HEK293 (cell line): Measurements from ENCODE around the gene TBXA2R.
A peak's percentile ranks its signal among the peaks of the same experiment; 100 is the strongest.

Experiments
- ATF2 ChIP-seq: fragments of 450-650 bp; formaldehyde crosslinking; IDR thresholded peaks from 2 replicates; pipeline ENCODE4 v1.5.1; 2016; ENCODE audit warnings: missing biosample characterization, missing genetic modification characterization, low read depth
- GFI1B ChIP-seq: fragments of 450-650 bp; formaldehyde crosslinking; IDR thresholded peaks from 2 replicates; pipeline ENCODE4 v1.5.1; 2016; ENCODE audit warnings: missing biosample characterization, missing genetic modification characterization
- GLI4 ChIP-seq: fragments of 450-650 bp; formaldehyde crosslinking; IDR thresholded peaks from 2 replicates; pipeline ENCODE4 v1.5.1; 2016; ENCODE audit warnings: missing biosample characterization, missing genetic modification characterization
- HIC1 ChIP-seq: fragments of 450-650 bp; formaldehyde crosslinking; IDR thresholded peaks from 2 replicates; pipeline ENCODE4 v1.5.1; 2016; ENCODE audit warnings: missing biosample characterization, missing genetic modification characterization
- HOXA7 ChIP-seq: sonication (generic); formaldehyde crosslinking; IDR thresholded peaks from 2 replicates; pipeline ENCODE4 v1.8.1; 2022; ENCODE audit warnings: missing genetic modification reagents, borderline replicate concordance
- KLF1 ChIP-seq: fragments of 450-650 bp; formaldehyde crosslinking; IDR thresholded peaks from 2 replicates; pipeline ENCODE4 v1.5.1; 2016; ENCODE audit warnings: missing biosample characterization, missing genetic modification characterization
- KLF16 ChIP-seq: fragments of 450-650 bp; formaldehyde crosslinking; IDR thresholded peaks from 2 replicates; pipeline ENCODE4 v1.5.1; 2017; ENCODE audit warnings: missing biosample characterization, missing genetic modification characterization
- TRIM28 ChIP-seq: IDR thresholded peaks from 2 replicates; pipeline ENCODE4 v1.6.1; 2011; ENCODE audit warnings: low read length, control low read depth, borderline replicate concordance
- WT1 ChIP-seq: fragments of 450-650 bp; formaldehyde crosslinking; IDR thresholded peaks from 2 replicates; pipeline ENCODE4 v1.5.1; 2016; ENCODE audit warnings: missing biosample characterization, missing genetic modification characterization
- ZBTB1 ChIP-seq: fragments of 450-650 bp; formaldehyde crosslinking; IDR thresholded peaks from 2 replicates; pipeline ENCODE4 v1.5.1; 2016; ENCODE audit warnings: missing biosample characterization, missing genetic modification characterization
- ZFHX2 ChIP-seq: fragments of 450-650 bp; formaldehyde crosslinking; conservative IDR thresholded peaks from 2 replicates; pipeline ENCODE4 v1.5.1; 2016; ENCODE audit warnings: missing biosample characterization, missing genetic modification characterization
- ZFP3 ChIP-seq: fragments of 450-650 bp; formaldehyde crosslinking; IDR thresholded peaks from 2 replicates; pipeline ENCODE4 v1.5.1; 2016; ENCODE audit warnings: low read depth, missing biosample characterization, missing genetic modification characterization
- ZFP37 ChIP-seq: fragments of 450-650 bp; formaldehyde crosslinking; IDR thresholded peaks from 2 replicates; pipeline ENCODE4 v1.5.1; 2016; ENCODE audit warnings: missing biosample characterization, missing genetic modification characterization
- ZNF112 ChIP-seq: fragments of 450-650 bp; formaldehyde crosslinking; IDR thresholded peaks from 2 replicates; pipeline ENCODE4 v1.5.0; 2017; ENCODE audit warnings: missing biosample characterization, missing genetic modification characterization
- ZNF121 ChIP-seq: fragments of 450-650 bp; formaldehyde crosslinking; IDR thresholded peaks from 2 replicates; pipeline ENCODE4 v1.5.1; 2016; ENCODE audit warnings: missing biosample characterization, missing genetic modification characterization
- ZNF148 ChIP-seq: fragments of 450-650 bp; formaldehyde crosslinking; IDR thresholded peaks from 2 replicates; pipeline ENCODE4 v1.5.0; 2017; ENCODE audit warnings: missing biosample characterization, missing genetic modification characterization, borderline replicate concordance
- ZNF169 ChIP-seq: fragments of 450-650 bp; formaldehyde crosslinking; IDR thresholded peaks from 2 replicates; pipeline ENCODE4 v1.5.1; 2016; ENCODE audit warnings: missing biosample characterization, missing genetic modification characterization
- ZNF175 ChIP-seq: fragments of 450-650 bp; formaldehyde crosslinking; IDR thresholded peaks from 2 replicates; pipeline ENCODE4 v1.5.1; 2016; ENCODE audit warnings: missing biosample characterization, missing genetic modification characterization
- ZNF202 ChIP-seq: fragments of 450-650 bp; formaldehyde crosslinking; IDR thresholded peaks from 2 replicates; pipeline ENCODE4 v1.5.1; 2016; ENCODE audit warnings: missing biosample characterization, missing genetic modification characterization, borderline replicate concordance
- ZNF280C ChIP-seq: fragments of 450-650 bp; formaldehyde crosslinking; IDR thresholded peaks from 2 replicates; pipeline ENCODE4 v1.5.1; 2016; ENCODE audit warnings: missing biosample characterization, missing genetic modification characterization
- ZNF335 ChIP-seq: fragments of 450-650 bp; formaldehyde crosslinking; conservative IDR thresholded peaks from 2 replicates; pipeline ENCODE4 v1.5.1; 2016; ENCODE audit warnings: missing biosample characterization, missing genetic modification characterization
- ZNF350 ChIP-seq: fragments of 450-650 bp; formaldehyde crosslinking; IDR thresholded peaks from 2 replicates; pipeline ENCODE4 v1.5.0; 2017; ENCODE audit warnings: missing biosample characterization, mild to moderate bottlenecking, missing genetic modification characterization
- ZNF354C ChIP-seq: fragments of 450-650 bp; formaldehyde crosslinking; IDR thresholded peaks from 2 replicates; pipeline ENCODE4 v1.5.1; 2016; ENCODE audit warnings: missing biosample characterization, missing genetic modification characterization, low read depth, borderline replicate concordance
- ZNF433 ChIP-seq: fragments of 450-650 bp; formaldehyde crosslinking; IDR thresholded peaks from 2 replicates; pipeline ENCODE4 v1.5.1; 2016; ENCODE audit warnings: missing biosample characterization, missing genetic modification characterization, low read depth
- ZNF660 ChIP-seq: fragments of 450-650 bp; IDR thresholded peaks from 2 replicates; pipeline ENCODE4 v1.5.1; 2018; ENCODE audit warnings: missing biosample characterization, mild to moderate bottlenecking, missing genetic modification characterization
- ZNF791 ChIP-seq: fragments of 450-650 bp; formaldehyde crosslinking; IDR thresholded peaks from 2 replicates; pipeline ENCODE4 v1.5.1; 2016; ENCODE audit warnings: missing biosample characterization, missing genetic modification characterization
- ZSCAN16 ChIP-seq: fragments of 450-650 bp; formaldehyde crosslinking; IDR thresholded peaks from 2 replicates; pipeline ENCODE4 v1.5.1; 2016; ENCODE audit warnings: missing biosample characterization, missing genetic modification characterization
- ZXDB ChIP-seq: fragments of 450-650 bp; formaldehyde crosslinking; IDR thresholded peaks from 2 replicates; pipeline ENCODE4 v1.5.1; 2016; ENCODE audit warnings: missing biosample characterization, missing genetic modification characterization

Gene TBXA2R

GRCh38 chr19:3642987-3643673 is 36.5 kb upstream of the TBXA2R start (continued):
- TF ChIP-seq ZNF169 (tag by site-specific recombination), result no peak
- TF ChIP-seq GFI1B, result no peak
- TF ChIP-seq WT1 (tag by site-specific recombination), result no peak
- no peak for TF ChIP-seq ZNF112 (tag by site-specific recombination)
- no peak for TF ChIP-seq ZNF350
- no peak for TF ChIP-seq ZNF280C (tag by site-specific recombination)
- TF ChIP-seq ZFP3 (tag by site-specific recombination), result no peak
- peak; percentile 84 for TF ChIP-seq HIC1 (tag by site-specific recombination)
- TF ChIP-seq HOXA7, result no peak
- no peak for TF ChIP-seq ZNF660 (tag by site-specific recombination)
- TF ChIP-seq ZBTB1 (tag by site-specific recombination), result no peak
- TF ChIP-seq ATF2 (tag by site-specific recombination), result no peak
- no peak for TF ChIP-seq ZNF202 (tag by site-specific recombination)
- no peak for TF ChIP-seq ZNF335
- TF ChIP-seq ZNF121 (tag by site-specific recombination), result no peak
- no peak for TF ChIP-seq KLF16 (tag by site-specific recombination)
- TF ChIP-seq ZSCAN16 (tag by site-specific recombination), result no peak
- no peak for TF ChIP-seq ZNF791 (tag by site-specific recombination)
- no peak for TF ChIP-seq TRIM28
- no peak for TF ChIP-seq ZNF433
- TF ChIP-seq ZXDB (tag by site-specific recombination), result no peak
- TF ChIP-seq ZNF148 (tag by site-specific recombination), result no peak
- TF ChIP-seq KLF1, result peak; percentile 60; the same call in 1 of the 2 replicates
- no peak for TF ChIP-seq GLI4 (tag by site-specific recombination)
- TF ChIP-seq ZFP37 (tag by site-specific recombination), result no peak
- peak; percentile 99 for TF ChIP-seq ZFHX2 (tag by site-specific recombination)
- TF ChIP-seq ZNF175 (tag by site-specific recombination), result no peak
- TF ChIP-seq ZNF354C (tag by site-specific recombination), result no peak
